COLO668 (cell line): ENCODE results near the gene ASF1B.
"Not testable (repeated sequence)": the region's sequence is repeated elsewhere in the genome, so short reads cannot be mapped to it uniquely, and the experiment has no call there.

Source experiments
- DNase-seq: peaks from one replicate; lab custom pipeline; 2025; ENCODE audit not compliant: unreplicated experiment; lab: John Stamatoyannopoulos, UW

Gene ASF1B

DNA sequence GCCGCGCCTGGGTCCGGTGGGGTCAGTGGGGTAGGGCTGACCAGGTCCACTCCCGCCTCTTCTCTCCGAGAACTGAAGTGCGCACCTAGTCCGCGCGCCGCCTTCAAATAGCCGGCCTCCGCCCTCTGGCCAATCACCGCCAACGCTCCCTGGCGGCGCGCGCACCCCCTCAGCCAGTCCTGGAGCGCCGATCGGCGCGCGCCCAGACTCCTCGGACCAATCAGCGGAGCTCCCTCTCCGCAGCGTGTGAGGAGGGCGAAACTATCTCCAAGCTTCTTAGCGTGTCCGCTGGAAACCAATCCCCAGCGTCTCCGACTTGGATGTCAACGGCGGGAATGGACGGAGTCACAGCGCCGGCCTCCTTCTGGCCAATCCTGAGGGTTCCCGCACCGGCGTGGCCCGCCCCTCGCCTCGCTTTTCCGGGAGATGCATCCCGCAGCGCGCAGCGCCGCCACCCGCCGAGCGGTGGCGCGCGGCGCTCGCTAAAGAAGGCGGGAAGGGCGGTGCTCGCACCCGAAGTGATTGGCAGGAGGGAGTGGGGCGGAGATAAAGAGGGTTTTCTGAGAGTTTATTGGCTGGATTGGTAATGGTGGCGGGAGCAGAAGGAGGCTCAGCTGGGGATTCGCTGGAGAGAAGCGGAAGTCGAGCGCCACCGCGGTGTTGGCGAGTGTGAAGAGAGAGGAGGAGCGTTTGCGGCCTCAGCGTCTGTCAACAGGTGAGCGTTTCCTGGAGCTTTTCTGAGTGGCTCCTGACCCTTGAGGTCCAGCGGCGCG, at the start of gene ASF1B:
ASF1B (minus strand) TSS at position 81 of the 773 bp plus-strand sequence. CDS start 133 bp downstream, outside the sequence.
- peak; percentile 100 for DNase-seq

DNA sequence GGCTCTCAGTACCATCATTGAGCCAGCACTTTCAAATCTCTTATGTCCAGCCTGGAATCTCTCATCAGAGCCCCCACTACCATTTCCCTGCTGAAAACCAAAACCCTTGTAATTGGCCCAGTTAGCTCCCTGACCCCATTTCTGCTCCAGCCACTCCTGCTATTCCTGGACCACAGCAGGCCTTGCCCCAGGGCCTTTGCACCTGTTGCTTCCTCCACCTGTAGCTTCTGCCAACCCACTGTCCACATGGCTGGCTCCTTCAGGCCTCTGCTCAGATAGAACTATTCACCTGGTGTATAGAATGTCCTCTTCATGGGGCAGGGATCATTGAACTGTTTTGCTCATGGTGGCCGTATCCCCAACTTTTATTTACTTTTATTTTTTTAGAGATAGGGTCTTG, 49.3 kb upstream of the ASF1B start:
- not testable (repeated sequence) for DNase-seq

DNA sequence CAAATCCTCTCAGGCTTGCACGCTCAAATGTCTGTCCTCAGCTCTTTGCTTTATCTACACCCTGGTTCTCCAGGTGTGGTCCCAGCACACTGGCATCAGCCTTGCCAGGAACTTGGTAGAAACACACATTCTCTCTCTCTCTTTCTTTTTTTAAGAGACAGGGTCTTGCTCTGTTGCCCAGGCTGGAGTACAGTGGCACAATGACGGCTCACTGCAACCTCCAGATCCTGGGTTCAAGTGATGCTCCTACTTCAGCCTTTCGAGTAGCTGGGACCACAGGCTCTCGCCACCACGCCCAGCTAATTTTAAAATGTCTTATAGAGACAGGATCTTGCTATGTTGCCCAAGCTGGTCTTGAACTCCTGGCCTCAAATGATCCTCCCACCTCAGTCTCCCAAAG, 48.8 kb upstream of the ASF1B start:
- DNase-seq: no peak

DNA sequence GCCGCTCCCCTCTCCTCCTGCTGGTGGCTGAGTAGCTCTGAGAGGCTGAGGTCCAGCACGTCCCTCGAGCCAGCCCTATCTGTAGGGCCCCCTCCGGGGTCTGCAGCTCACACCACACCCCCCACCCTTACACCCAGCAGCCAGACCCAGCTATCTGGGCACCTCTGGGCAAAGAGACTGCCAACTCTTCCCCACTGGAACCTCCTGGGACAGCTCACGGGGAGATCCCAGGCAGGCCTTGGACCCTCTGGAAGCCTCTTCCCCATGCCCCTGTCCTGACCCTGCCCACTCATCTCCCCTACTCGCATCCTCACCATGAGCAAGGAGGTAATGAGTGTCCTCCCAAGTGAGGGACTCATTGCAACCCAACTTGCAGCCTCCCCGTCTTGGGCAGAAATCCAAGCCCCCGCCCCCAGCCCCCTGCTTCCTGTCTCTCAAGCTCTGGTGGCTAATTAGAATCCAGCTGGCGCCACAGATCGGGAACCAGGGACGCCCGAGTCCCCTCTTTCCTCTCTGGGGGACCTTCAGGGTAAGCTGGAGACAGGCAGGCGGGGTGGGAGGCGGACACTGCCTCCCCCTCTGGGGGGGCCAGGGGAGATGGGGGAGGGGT, 47.5 kb upstream of the ASF1B start:
- no peak for DNase-seq

DNA sequence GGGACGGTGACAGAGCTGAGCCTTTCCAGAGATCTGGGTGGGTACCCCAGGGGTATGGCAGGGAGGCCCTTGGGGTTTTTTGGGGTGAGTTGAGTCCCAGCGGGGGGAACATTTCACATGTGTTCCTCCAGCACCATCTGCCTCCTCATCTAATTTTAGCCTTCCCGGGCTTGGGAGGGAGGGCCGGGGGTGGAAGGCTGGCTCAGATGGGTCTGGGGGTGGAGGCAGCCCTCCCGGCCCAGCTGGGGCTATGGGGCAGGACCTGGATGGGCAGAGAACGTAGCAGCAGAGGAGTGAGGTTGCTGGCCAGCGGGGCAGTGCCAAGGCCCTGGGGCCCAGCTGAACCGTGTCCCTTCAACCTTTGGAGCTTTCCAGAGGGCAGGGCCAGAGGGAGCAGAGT, 46.1 kb upstream of the ASF1B start:
- DNase-seq: no peak

DNA sequence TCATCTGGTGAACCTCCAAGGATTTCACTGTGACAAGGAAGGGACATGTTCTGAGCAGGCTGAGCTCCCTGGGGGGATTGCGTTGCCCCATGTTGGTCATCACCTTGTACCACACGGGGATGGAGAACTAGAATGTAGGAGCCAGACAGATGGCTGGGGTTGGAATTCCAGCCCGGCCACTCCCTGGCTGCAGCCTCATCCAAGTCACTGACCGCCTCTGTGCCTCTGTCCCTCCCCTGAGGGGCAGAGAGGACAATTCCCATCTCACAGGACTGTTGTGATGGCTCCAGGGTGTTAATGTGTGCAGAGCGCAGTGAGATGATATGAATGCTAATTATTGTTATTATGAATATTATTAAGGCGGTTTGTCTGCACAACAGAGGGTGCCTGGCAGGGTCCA, 45.5 kb upstream of the ASF1B start:
- no peak for DNase-seq

- DNase-seq: not testable (repeated sequence)
Measured at GRCh38 chr19:14181199-14181598, 44.8 kb upstream of the ASF1B start.

DNA sequence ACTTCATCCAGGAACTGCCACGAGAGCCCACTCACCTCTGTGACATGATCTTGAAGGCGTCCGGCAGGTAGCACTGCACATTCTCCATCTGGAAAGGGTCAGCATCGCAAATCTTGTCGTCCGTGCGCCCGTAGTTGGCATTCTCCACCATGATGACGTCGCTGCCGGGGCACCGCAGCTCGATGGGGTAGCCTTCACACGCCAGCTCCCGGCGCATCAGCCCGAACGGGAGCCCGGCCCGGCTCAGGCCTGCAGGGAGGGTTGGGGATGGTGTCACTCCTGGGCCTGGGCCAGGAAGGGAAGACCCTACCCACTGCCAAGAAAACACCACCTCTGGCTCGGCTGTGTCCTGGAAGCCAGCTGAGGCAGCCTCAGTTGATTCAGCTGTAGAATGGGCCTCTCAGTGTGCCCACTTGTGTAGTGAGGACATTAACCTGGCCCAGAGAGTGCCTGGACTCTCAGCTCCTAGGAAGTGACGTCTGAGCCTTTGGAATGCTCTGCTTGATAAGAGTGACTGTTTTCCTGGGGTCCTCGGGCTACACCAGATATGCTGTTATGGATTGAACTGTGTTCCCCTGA, 41.2 kb upstream of the ASF1B start:
- DNase-seq: no peak

- no peak for DNase-seq
Measured at GRCh38 chr19:14175351-14175792, 39.0 kb upstream of the ASF1B start.

DNA sequence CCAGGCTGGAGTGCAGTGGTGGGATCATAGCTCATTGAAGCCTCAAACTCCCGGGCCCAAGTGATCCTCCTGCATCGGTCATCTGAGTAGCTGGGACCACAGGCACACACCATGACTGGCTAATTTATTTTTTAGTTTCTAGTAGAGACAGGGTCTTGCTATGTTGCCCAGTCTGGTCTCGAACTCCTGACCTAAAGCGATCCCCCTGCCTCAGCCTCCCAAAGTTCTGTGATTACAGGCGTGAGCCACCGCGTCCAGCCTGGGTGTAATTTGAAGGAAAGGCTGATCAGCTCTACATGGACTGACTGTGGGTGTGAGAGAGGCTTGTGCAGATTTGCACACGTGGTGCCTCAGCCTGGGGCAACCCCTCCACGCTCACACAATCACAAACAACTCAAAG, 38.5 kb upstream of the ASF1B start:
- no peak for DNase-seq

DNA sequence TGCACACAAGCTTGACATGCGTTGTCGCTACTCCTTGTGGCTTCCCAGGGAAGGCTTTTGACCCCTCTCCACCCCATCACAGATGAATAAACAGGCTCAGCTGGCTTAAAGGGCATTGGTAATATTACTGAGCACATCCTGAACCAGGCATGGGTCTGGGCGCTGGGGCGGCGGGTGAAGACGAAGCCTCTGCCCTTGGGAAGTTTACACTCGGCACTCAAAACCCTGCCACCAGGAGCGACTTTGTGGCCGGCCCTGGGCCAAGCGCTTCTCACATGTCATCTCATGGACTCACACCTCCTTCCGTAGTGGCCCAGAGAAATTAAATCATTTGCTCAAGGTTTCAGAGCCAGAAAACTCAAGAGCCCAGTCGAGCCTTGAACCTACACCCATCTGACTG, 32.6 kb upstream of the ASF1B start:
- DNase-seq: no peak

DNA sequence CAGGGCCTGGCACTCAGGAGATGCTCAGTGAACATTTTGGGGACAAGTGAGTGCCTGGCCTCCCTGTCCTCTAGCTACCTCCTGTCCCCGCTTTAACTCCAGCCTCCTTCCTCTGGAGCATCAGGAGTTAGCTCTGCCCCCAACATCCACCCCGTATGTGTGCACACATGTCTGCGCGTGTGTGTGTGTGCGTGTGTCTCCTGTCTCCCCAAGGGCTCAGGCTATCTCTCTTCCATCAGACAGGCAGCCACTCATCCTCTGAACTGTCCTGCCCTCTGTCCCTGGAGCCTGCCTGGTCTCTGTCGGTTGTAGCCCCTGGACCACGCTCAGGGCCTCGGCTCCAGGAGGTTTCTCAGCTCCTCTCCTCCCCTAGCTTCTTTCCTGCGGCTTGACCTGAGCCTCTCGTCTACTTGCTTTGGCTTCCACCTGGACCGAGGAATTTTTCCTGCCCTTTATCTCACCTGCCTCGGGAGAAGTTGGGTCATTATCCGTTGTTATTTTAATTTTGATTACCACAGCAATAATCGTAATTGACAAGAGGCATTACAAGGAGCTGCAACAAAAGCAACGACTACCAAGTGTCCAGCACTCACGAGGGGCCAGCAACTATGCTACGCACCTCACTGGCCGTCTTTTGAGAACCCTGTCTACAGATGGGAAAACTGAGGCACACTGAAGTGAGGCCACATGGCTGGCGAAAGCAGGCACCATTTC, 32.0 kb upstream of the ASF1B start:
- no peak for DNase-seq

GRCh38 chr19:14167576-14168138, 31.3 kb upstream of the ASF1B start:
- no peak for DNase-seq

DNA sequence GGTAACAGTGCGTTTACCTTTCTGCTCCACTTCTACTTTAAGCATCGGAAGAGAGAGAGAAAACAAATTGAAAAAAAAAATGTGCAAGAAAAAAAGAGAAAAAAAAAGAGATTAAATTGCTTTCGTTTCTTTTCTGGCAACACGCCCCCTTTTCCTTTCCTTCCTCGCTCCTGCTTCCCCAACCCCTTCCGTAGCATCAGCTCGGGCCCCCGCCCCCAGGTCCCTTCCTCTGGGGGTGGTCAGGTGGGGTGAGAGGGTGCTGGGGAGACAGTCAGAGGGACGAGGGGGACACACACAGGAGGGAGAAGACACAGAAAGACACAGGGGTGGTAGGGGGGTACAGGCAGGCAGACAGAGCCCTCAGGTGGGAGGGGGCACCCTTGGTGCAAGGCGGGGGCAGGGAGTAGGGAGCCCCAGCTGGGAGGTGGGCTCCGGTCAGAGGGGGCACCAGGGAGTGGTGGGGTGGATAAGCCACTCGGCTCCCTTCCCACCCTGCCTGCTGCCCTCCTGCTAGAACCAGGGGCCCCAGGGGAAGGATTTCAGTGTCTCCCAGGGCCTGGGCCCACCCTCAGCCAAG, 30.7 kb upstream of the ASF1B start:
- DNase-seq: no peak

- DNase-seq: no peak
Measured at GRCh38 chr19:14165990-14166830, 29.8 kb upstream of the ASF1B start.

DNA sequence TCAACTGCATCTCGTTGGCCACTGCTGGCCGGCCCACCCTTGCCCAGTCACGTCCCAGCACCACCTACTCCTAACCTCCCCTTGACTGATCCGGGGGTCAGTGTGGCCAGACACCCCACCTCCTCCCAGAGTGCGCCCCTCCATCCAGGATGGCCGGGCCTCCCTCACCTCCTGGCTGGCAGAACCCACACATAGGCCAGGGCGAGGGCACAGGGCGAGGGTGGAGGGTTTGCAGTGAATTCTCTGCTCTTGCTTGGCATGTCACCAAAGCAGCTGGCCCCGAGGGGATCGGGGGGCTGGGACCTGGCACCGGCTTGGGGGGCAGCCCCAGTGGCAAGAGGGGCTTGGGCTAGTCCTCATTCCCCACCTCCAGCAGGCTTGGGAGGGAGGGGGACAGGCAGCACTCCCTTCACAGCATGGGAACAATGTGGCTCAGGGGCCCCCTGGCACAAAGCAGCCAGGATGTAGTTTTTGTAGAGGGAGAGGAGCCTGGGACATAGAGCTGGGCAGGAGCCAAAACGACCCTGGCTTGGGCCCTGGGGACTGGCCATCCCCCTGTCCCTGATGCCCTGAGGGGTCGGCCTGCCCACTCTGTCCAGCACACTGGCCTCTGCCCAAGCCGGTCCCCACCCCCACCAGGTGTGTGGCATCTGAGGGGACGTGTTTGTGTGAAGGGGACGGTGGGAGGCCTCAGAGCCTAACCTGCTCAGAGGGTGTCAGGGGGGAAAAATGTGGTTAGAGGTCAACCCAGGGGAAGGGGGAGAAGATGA, 28.5 kb upstream of the ASF1B start:
- no peak for DNase-seq

DNA sequence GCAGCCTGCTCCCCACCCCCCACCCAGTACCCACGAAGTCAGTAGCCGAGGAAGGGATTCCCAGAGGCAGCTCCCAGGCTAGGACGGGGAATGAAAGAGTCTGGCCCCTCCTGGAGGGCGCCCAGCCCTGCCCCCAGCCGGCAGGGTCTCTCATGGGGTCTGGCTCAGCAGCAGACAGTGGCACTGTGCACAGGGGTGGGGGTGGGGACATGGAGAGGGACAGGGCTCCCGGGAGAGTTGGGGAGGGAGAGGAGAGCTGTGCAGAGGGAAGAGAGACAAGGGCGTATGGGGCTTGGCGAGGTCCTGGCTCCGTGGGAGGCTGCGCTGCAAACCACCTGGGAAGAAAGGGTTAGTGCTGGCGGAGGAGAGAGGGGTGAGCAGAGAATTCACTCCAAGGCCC, 27.7 kb upstream of the ASF1B start:
- no peak for DNase-seq

DNA sequence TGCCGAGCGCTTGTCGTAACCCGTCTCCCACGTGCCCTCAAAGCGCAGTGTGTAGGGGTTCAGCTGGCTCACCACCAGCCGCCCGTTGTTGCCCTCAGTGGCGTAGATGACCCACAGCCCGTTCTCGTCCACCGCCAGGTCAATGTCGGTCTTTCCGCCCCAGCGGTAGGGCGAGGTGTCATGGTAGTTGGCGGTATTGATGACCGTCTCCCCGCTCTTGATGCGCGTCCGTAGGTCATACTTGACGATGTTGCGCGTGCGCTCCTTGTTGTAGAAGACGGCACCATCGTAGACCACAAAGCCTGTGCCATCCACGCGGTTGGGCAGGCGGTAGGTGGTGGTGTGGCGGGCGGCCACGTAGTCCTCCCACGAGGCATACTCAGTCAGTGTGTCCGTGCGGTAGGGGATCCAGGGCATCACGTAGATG, 26.5 kb upstream of the ASF1B start:
- DNase-seq: no peak

- no peak for DNase-seq
Measured at GRCh38 chr19:14161305-14161704, 24.9 kb upstream of the ASF1B start.
